Small intestine (tissue), 4 donors: ENCODE measurements around the gene ZNF22. TPM values are rescaled to one million over a fixed set of nuclear protein-coding genes. Genes with fewer than 3 reads are reported as not detected.

Source experiments
- polyA plus RNA-seq, 4 donors: library from polyadenylated mRNA; stranded (reverse) in 3 of 4; unstranded in 1 of 4; fragments of 200-250 nt in 3 of 4; fragments of 120-200 nt in 1 of 4; gene quantifications; one replicate each; pipeline versions ENCODE4 v1.2.1 to v1.2.3, GENCODE V29; 2013
- donor health status: healthy with polysubstance abuse.
- donor health status: Bipolar disorder and iron deficiency.
- donor health status: healthy.

ZNF22 gene
- polyA plus RNA-seq, 4 donors: 8.1 to 30.3 (median 13.3) TPM

Other genes starting within 250 kb of the ZNF22 start
- gene TMEM72, start 89.6 kb upstream of the ZNF22 start, polyA plus RNA-seq: under 1 TPM in 2 of 4 donors, not detected in 2; 0.28 to 0.64 TPM
- 100 to 1,000 TPM in 1 of 4 donors, 10 to 100 TPM in 3; 16.1 to 136 (median 51.8) TPM for gene RASSF4, start 41.1 kb upstream of the ZNF22 start, polyA plus RNA-seq
- gene DEPP1, start 22.1 kb upstream of the ZNF22 start, polyA plus RNA-seq: 10 to 100 TPM in 1 of 4 donors, 1 to 10 TPM in 3; 4.0 to 39.4 (median 6.0) TPM